HG03442 (cell line): ENCODE results near the gene SURF4.
A peak's percentile ranks its signal among the peaks of the same experiment; 100 is the strongest.

Experiments
- ATAC-seq: cut with Tn5 transposase; IDR thresholded peaks from one replicate; pipeline ENCODE4 v1.9.1; 2021; ENCODE audit warnings: mild to moderate bottlenecking, moderate library complexity; ENCODE audit not compliant: unreplicated experiment

The SURF4 gene

DNA sequence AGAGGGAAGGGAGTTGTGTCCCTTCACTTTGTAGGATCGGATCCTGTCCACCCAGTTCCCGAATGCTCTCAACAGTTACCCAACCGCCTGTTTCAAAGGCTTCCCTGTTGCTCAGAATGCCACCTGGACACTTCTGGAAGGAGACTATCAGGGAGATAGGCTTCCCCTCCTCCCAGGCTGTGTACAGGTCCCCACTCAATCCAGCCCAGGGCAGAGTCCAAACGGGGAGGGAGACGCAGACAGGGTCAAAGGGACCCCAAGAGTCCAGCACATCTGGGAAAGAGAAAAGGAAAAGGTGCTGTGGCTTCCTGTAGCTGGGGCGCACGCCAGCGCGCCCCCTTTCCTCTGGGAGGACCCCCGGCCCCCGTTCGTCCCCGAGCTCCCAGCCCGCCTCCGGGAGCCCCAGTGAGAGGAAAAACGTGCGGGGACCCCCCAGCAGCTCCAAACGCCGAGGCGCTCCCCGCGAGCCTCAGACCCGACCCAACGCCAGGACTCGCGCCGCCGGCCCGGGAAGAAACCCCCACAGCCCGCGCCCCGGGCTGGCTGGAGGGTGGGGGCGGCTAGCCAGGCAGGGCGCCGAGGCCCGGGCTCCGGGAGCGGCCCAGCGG is 640 bp downstream of the SURF4 start:
- ATAC-seq = peak; percentile 8

GRCh38 chr9:133374612-133375115 is 1.2 kb downstream of the SURF4 start:
- no peak for ATAC-seq

- ATAC-seq = no peak
These were observed 3.7 kb downstream of the SURF4 start for GRCh38 chr9:133372144-133372543.

DNA sequence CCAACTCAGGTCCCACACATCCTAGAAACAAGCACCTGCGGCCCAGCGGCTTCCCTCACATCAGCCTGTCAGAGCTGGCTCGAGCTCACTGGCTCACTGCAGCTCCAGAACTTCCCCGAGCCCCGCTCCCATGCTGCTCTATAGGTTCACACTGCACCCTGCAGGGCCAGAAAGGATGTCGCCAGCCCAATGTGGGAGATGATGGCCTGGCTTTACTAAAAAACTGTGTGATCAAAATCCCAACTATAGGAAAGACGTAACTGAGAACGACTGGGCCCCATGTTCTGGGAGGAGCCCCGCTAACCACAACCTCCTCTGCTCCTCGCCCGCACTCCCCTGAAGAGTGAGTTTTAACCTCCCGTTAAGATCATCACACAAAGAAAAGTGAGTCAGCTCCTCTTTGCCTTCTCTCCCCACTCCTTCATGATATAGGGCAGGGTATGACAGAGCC is 4.6 kb downstream of the SURF4 start:
- ATAC-seq = no peak

- no peak for ATAC-seq
These were observed 5.2 kb downstream of the SURF4 start for GRCh38 chr9:133370685-133371084.

DNA sequence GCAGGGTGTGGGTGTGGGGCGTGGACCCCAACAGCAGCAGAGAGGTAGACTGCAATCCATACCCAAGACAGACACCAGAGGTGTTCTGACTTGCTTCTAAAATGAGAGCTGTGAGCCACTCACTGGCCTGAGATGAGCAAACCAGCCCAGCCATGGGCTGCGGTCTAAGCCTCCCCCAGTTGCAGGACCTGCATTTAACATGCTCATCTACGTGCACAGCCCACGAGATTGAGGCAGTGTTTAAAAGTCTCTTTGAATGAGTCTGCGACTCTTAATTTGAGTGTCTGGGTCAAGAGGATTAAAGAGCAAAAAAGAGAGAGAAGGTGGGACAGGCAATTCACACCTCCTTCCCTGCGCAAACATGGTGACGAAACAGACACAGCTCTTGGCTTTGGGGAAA is 5.9 kb downstream of the SURF4 start:
- no peak for ATAC-seq

DNA sequence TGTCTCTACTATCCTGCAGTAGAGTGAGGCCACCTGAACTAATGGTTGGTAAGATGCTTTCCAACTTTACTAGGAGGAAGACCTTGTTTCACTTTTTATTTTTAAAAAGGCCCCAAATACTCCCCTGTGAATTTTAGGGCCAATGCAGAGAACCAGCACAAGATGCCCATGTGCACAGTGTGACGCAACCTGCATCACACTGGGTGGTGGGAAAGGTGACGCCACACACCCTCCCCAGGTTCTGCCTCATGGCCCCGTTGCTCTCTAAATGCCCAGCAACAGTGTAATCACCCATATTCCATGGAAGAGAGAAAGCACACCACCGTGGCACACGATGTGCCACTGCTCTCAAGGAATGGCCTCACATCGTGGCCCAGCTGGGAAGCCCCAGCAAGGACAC is 6.4 kb downstream of the SURF4 start:
- ATAC-seq = no peak

DNA sequence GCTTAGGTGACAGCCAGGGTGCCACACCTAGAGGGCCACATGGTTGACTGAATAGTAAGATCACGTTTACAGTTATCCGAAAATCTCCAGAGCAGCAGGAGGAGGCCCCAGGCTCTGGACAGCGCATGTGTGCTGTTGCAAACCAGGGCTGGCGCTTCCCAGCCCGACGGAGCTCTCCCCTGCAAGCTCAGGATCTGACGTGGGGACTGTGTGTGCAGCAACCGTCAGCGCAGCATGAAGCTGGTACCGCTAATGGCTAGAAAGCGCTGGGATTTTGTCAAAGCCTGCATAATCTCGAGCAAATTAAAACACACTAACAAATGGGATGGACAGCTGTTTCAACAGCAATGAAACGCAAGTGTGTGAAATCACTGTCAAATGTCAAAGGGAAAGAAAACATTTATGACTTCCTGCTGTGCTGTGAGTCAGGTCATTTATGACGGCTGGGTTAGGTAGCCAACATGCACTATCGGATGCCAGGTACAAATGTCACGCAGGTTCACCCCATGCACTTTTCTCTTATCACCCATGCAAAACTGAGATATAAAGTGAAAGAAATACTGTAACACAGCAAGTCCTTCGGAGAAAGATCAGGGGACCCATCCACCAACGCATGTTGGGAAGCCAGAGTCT is 7.5 kb downstream of the SURF4 start:
- no peak for ATAC-seq

DNA sequence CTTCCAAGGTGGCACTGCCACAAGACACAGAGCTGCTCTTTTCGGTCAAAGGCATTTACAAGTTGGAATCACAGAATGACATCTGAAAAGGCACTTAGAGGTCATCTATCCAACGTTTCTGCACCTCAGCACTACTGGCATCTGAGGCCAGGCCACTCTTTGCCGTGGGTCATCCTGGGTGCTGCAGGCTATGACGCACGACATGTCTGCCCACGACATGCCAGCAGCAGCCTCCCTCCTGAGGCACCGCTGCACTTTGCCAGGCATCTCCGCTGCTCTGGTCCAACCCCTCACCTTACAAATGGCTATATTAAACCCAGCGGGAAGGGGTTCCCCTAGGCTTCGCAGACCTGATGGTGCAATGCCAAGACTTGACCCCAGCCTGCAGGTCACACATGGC is 8.1 kb downstream of the SURF4 start:
- no peak for ATAC-seq

- no peak for ATAC-seq
These were observed 8.6 kb downstream of the SURF4 start for GRCh38 chr9:133367221-133367620.

DNA sequence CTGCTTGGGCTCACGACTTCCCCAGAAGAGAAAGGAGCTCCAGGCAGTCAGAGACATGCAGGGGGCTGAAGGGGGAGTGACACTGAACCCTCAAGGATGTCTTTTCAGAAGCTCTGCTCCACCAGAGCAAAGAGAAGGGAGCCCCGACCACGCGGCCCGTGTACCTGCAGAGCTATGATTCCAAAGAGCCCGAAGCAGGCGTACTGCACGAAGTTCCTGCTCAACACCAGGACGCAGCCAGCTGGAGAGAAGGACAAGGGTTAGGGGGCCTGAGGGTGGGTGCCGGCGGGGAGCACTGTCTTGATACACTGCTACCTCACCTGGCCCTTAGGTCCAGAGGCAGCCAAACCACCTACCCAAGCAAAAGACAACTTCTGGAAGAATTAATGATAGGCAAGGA is 9.4 kb downstream of the SURF4 start:
- no peak for ATAC-seq

- ATAC-seq = no peak
These were observed 13.4 kb downstream of the SURF4 start for GRCh38 chr9:133362359-133363044.

- ATAC-seq = no peak
These were observed 14.3 kb downstream of the SURF4 start for GRCh38 chr9:133361507-133362092.

GRCh38 chr9:133360400-133361393 is 15.2 kb downstream of the SURF4 start:
- no peak for ATAC-seq

DNA sequence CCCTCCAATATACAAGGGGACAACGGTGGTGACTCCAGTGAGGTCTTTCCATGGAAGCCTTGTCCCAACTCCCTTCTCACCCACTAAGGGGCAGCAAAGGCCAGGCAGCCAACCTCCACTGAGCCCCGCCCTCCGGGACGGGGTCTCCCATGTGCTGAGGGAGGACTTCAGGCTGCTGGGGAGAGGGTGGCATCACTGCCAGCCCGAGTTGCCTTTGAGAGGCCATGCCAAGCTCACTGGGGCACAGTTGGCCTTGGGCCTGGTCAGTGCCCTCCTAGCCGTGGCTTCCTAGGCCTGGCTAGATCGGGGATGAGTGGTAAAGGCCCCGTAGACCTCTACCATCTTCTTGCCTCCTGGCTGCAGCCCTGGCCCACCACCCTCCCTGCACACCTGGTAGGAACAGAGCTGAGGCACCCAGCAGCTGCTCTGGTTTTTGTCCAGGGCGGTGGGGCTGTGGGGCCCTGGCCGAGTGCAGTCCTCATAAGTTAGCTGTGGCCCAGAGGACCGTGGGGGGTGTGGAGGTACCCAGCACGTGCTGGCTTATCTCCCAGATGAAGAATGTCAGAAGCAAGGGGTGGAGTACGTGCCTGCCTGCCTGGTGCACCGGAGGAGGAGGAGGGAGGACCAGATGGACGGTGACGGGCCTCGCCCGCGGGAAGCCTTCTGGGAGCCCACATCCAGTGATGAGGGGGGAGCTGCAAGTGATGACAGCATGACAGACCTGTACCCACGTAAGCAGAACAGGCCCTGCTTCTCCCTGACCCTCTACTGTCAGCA is 16.3 kb downstream of the SURF4 start:
- ATAC-seq = no peak

DNA sequence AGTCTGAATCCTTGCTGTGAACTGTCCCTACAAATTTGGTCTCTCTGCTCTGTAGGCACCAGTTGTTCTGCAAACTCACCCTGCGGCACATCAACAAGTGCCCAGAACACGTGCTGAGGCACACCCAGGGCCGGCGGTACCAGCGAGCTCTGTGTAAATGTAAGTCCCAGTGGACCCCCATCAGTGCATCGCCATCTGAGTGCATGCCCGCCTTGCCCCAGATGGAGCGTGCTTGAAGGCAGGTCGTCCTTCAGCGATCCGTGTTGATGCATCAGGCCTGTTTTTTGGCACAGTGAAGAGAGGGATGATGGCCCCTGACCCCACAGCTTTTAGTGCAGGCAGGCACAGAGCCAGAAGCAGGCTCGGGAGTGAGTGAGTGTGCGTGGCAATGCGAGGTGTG is 18.2 kb downstream of the SURF4 start:
- no peak for ATAC-seq

GRCh38 chr9:133356391-133357091 is 19.3 kb downstream of the SURF4 start, which contains the start of the genes SURF1 and SURF2:
Gene SURF1 (minus strand): TSS chr9:133356487. CDS start chr9:133356453, 34 bp downstream.
Gene SURF2 (plus strand): TSS chr9:133356550. CDS start chr9:133356593, 43 bp downstream.
- peak; percentile 45 for ATAC-seq

DNA sequence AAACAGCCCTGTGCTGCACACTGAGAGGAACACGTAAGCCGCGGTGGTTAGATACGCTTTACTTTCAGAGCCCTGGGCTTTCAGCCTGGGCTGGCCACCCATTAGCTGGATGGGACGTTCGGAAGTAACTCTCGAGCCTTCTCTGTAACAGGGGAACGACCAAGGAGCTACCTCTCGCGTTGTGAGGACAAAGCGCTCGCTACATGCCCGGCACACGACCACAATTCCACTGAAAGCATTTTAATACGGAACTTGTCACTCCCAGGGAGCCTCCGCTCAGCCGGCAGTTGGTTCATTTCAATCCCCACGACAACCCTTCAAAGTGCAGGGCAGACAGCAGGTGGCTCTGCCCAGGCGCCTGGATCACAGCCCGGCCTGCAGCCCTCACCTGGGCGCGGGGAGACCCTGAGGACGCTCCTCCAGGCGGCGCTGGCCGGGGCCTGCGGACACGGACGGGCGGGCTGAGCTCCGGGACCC is 19.9 kb downstream of the SURF4 start:
- ATAC-seq = peak; percentile 27

DNA sequence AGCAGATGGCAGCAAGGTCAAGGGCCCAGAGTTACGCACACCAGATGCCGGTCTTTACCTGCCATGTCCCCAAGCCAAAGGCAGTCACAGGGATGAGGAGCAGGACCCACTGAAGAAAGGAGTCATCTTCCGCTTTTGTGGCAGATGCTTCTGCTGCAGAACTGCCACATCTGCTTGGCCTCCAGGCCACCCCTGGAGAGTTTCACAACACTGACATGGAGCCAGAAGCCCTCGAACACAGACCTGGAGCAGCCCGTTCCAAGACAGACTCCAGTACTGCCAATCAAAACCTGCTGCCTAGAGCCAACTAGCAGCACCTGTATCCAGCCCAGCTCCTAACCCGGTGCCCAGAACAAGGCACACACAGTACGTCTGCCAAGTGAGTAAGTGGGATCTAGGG is 21.1 kb downstream of the SURF4 start:
- ATAC-seq = no peak
